ES-I3 (cell line): ENCODE measurements around the gene TTC34.

Source experiments
- H3K36me3 ChIP-seq: 2 replicates; pipeline ENCODE4 v1.6.1; 2013; ENCODE audit warnings: mild to moderate bottlenecking, low read length, control low read depth, moderate library complexity; ENCODE audit not compliant: insufficient read depth
- H3K4me1 ChIP-seq: 2 replicates; pipeline ENCODE4 v1.6.1; 2013; ENCODE audit warnings: mild to moderate bottlenecking, control low read depth, low read length; ENCODE audit not compliant: insufficient read depth
- H3K9ac ChIP-seq: 2 replicates; pipeline ENCODE4 v1.6.1; 2013; ENCODE audit warnings: low read depth, mild to moderate bottlenecking, low read length, moderate library complexity
- H3K9me3 ChIP-seq: 2 replicates; pipeline ENCODE4 v1.6.1; 2013; ENCODE audit warnings: mild to moderate bottlenecking, low read length, moderate library complexity; ENCODE audit not compliant: control insufficient read depth, insufficient read depth

The TTC34 gene

DNA sequence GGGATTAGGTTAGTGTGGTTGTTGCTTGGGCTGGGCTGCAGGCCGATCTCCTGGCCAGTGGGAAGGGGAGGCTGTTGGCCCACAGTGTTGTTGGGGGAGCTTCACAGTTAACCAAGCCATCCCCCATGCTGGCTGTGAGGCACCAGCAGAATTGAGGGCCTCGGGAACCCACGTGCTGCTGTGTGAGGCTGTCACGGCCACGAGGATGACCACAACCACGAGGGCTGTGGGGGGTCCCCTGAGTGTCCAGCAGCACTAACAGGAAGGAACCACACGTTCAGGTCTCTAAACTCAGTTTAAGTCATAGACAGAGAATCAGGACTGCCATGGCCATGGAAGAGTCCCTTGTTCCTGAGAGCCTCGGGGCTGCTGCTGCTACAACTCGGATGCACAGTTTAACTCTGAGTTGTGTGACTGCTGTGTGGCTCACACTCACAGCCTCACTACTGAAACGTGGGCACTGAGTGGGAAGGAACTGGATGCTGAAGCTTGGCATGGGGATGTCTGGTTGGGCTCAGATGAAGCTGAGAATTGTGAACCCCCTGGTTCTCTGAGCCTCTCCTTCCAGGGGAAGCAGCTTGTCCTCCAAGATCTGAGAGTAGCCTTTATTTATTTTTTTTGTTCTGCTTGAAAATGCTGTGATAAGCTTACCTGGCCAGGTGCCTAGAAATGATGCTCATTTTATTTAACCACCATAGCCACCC is 163.9 kb downstream of the TTC34 start:
- 0 out of 2 replicates have a peak, but pooled peaks cover 6% of the 10 kb centered on the region for H3K9me3 ChIP-seq
- H3K9ac ChIP-seq, result no peak overlapping the region
- H3K36me3 ChIP-seq, result no peaks in the 10 kb centered on the region
- peaks cover 10% of the 10 kb centered on the region; the same call in 1 of the 2 replicates for H3K4me1 ChIP-seq

DNA sequence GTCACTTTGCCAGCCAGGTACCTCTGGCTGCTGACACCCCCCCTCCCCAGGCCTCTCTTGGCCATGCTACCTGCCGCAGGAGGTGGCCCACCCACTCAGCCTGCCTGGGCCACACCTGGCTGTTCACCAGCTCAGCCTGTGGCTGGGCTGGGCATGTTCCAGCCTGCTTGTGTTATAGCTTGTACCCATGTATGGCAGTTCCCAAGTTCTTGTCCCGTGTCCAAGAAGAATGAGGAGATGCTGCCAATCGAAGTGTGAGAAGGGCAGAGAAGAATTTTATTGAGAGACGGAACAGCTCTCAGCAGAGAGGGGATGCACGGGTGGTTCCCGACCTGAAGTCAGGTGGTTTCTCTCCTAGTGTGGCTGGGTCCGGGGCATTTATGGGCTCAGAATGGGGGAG is 164.8 kb downstream of the TTC34 start:
- Histone ChIP-seq H3K9ac (no peak overlapping the region), H3K36me3 (no peaks in the 10 kb centered on the region), H3K9me3 (0 out of 2 replicates have a peak, but pooled peaks cover 6% of the 10 kb centered on the region), H3K4me1 (peaks cover 14% of the 10 kb centered on the region; the same call in 1 of the 2 replicates)

DNA sequence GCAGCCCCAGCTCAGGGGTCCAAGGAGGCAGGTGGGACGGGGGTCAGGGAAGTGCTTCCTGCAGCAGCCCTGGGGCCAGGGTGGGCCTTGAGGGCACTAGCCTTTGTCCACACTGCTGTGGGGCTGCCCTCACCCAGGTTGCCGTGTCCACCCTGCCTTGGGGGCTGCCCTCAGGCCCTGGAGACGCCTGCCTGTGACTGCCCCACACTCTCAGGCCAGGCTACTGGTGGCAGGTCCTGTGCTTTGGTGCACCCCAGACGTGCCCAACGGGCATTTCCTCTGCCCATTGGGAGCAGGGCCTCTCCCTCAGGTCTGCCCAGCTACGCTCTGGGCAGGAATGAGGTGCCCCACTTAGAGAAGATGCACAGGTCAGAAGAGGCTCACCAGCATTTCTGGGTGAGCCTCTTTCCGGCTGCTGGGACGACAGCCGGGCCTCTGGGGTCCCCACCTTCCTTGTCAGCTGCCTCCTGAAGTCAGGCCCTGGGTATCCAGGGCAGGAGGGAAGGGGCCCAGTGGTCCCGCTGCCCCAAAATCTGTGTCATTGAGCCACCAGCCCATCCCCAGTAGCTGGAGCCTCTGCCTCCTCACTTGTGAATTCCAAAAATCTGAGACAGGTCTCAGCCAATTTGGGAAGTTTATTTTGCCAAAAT is 166.0 kb downstream of the TTC34 start:
- peaks cover 19% of the 10 kb centered on the region; the same call in 1 of the 2 replicates for H3K4me1 ChIP-seq
- 0 out of 2 replicates have a peak, but pooled peaks cover 6% of the 10 kb centered on the region for H3K9me3 ChIP-seq
- no peak overlapping the region for H3K9ac ChIP-seq
- no peaks in the 10 kb centered on the region for H3K36me3 ChIP-seq

DNA sequence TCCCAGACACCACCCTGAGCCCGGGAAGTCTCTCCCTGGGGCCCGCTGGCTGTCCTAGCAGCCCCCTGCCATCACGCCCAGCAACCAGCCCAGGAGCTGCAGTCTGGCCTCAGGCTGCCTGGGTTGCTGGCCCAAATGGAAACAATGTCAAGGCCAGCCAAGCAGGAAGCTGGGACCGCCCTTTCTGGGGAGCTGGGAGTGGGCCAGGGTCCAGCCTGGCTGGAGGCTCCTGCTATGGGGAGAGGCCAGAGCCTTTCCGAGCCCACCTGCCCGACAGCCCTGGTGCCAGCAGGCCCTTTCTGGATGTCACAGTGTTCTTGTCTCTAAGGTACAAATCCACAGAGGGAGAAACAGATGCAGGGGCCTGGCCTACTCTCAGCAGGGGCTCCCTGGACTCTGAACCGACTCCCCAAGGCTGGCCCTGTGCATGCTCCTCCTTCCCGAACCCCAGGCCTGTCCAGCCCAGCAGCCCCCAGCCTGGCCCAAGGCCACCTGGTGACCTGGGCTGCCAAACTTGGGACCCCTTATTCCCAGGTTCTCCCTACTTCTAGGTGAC is 167.5 kb downstream of the TTC34 start:
- H3K9ac ChIP-seq, result no peak overlapping the region
- H3K9me3 ChIP-seq, result 0 out of 2 replicates have a peak, but pooled peaks cover 6% of the 10 kb centered on the region
- no peaks in the 10 kb centered on the region for H3K36me3 ChIP-seq
- H3K4me1 ChIP-seq, result peaks cover 19% of the 10 kb centered on the region; the same call in 1 of the 2 replicates

DNA sequence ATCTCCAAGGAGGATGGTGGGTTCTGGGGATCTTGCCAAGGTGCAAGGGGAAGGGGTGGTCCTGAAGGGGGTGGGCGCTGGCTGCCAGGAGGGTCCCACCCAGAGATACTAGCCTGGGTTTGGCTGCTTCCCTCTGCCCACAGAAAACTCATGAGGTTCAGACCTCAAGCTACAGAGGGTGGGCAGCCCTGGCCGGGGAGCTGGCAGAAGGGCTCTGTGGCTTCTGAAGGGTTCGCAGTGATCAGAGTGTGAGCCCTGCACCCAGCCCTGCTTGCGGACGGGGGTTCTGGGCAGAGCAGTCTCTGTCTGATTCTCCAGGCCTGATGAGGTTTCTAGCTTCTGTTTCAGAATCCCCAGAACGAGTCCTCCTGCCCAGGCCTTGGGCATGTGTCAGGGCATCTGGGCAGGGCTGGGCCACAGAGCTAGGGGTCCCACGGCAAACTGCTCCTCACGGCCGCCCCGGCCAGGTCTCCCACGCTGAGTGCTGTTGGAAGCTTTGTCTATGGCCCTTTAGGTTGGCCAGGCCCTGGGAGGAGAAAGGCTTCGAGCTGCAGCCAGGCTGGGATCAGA is 168.0 kb downstream of the TTC34 start:
- Histone ChIP-seq H3K36me3 (no peaks in the 10 kb centered on the region), H3K4me1 (peaks cover 19% of the 10 kb centered on the region; the same call in 1 of the 2 replicates), H3K9ac (no peak overlapping the region; the same call in 1 of the 2 replicates), H3K9me3 (0 out of 2 replicates have a peak, but pooled peaks cover 6% of the 10 kb centered on the region)

DNA sequence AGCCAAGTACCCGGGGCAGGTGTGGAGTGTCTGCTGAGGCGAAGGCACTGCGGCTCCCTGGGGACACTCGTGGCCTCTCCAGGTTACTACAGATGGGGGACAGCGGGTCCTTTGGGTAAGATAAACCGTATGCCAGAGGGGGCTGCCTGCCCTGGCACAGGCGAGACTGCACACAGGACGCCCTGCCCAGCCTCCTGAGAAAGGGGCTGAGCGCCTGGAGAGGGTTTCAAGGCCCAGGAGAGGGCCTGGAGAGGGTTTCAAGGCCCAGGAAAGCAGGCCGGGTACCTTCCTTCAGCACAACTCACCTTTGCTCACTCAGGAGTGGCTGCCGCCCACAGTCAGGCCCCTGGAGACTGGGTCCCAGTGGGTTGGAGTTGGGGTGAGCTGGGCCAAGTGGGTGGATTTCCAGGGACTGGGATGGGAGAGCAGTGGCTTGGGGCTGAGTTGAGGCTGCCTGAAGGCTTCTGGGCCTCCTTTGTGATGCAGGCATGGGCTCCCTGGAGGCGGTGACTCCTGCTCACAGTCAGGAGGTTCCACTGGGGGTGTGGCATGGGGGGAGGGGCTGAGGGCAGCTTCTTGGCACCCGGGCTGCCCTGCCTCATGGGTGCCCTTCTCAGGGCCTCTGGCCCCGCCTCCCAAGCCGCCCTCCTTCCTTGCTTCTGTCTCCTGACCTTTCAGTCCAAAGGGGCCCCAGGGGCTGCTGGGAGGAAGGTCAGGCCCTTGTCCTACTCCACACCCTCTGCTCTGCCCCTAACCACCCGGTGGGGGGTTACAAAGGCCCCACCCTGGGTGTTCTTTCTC is 168.7 kb downstream of the TTC34 start, which contains the start of gene MMEL1:
TSS of gene MMEL1 (minus strand) at position 456 of the 801 bp plus-strand sequence. CDS start 3,532 bp downstream, outside the sequence.
- 0 out of 2 replicates have a peak, but pooled peaks cover 6% of the 10 kb centered on the region for H3K9me3 ChIP-seq
- no peaks in the 10 kb centered on the region for H3K36me3 ChIP-seq
- H3K4me1 ChIP-seq, result peaks cover 19% of the 10 kb centered on the region; the same call in 1 of the 2 replicates
- no peak within 1 kb of the TSS; the same call in 1 of the 2 replicates for H3K9ac ChIP-seq

DNA sequence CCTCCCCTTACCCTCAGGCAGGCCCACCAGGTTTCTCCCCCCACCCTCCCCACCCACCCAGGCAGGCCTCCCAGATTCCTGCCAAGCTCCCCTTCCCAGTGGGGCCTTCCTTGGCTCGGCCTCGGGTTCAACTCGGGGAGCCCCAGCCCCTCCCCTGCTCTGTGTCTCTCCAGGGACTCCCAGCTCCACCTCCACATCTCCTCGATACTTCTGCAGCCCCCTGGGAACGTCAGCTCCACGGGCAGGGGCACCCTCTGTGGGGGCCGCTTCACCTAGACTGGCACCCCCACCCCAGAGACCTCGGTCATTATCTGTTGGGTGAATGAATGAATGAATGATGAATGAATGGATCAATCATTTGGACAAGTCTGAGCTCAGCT is 169.5 kb downstream of the TTC34 start:
- Histone ChIP-seq H3K4me1 (peaks cover 19% of the 10 kb centered on the region; the same call in 1 of the 2 replicates), H3K36me3 (no peaks in the 10 kb centered on the region), H3K9ac (no peak overlapping the region), H3K9me3 (0 out of 2 replicates have a peak, but pooled peaks cover 6% of the 10 kb centered on the region)

DNA sequence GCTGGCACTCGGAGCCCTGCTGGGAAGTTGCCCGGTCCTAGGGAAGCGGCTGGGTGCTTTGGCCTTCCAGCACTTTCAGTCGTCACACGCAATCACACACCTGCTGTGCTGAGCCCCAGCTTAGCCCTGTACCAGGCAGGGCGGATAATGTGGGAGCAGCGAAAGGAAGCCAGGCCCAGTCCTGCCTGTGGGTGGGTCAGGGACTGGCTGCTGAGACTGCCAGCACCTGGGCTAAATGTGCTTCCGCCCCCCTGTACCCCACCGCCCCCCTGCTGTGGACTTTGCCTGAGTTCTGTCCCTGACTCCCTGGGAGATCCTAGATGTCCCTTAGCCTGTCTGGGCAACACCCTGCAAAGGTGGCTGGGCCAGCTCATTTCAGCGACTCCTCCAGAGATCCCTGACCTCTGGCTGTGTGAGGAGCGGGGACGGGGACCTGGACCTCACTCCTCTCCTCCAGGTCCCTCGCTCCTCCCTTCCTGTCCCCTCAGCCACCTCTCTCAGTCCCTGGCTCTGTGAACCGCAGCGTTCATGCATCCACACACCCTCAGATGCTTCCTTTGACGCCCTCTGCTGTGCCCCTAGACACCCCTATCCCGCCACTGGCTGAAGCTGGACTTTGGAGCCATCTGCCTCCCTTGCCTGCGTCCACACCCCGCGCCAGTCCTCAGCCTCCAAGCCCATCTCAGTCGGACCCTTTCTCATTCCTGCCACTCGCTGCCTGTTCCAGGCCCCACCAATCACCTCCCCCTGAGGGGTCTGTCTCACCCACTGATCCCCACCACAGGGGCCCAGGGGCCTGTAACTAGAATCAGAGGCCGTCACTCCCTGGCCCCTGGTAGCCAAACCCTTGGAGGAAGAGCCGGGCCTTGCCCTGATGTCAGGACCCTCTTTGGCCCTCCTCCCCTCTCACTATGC is 170.1 kb downstream of the TTC34 start:
- no peak overlapping the region for H3K9ac ChIP-seq
- H3K36me3 ChIP-seq, result no peaks in the 10 kb centered on the region
- peaks cover 19% of the 10 kb centered on the region; the same call in 1 of the 2 replicates for H3K4me1 ChIP-seq
- 0 out of 2 replicates have a peak, but pooled peaks cover 2% of the 10 kb centered on the region for H3K9me3 ChIP-seq

DNA sequence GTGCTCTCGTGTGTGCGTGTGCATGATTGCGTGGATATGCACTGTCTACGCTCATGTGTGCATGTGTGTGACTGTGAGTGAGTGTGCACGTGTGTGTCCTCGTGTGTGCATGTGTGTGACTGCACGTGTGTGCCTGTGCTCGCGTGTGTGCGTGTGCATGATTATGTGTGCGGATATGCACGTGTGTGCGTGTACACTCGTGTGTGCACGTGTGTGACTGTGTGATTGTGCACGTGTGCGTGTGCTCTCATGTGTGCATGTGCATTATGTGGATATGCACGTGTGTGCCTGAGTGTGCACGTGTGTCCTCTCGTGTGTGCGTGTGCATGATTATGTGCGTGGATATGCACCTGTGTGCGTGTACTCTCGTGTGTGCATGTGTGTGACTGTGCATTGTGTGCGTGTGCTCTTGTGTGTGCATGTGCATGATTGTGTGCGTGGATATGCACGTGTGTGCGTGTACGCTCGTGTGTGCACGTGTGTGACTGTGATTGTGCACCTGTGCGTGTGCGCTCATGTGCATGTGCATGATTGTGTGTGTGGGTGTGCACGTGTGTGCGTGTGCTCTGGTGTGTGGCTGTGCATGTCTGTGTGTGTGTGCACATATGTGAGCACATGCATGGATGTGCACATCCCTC is 170.9 kb downstream of the TTC34 start:
- H3K4me1 ChIP-seq, result peaks cover 19% of the 10 kb centered on the region; the same call in 1 of the 2 replicates
- H3K9ac ChIP-seq, result no peak overlapping the region
- H3K9me3 ChIP-seq, result no peaks in the 10 kb centered on the region
- H3K36me3 ChIP-seq, result no peaks in the 10 kb centered on the region

DNA sequence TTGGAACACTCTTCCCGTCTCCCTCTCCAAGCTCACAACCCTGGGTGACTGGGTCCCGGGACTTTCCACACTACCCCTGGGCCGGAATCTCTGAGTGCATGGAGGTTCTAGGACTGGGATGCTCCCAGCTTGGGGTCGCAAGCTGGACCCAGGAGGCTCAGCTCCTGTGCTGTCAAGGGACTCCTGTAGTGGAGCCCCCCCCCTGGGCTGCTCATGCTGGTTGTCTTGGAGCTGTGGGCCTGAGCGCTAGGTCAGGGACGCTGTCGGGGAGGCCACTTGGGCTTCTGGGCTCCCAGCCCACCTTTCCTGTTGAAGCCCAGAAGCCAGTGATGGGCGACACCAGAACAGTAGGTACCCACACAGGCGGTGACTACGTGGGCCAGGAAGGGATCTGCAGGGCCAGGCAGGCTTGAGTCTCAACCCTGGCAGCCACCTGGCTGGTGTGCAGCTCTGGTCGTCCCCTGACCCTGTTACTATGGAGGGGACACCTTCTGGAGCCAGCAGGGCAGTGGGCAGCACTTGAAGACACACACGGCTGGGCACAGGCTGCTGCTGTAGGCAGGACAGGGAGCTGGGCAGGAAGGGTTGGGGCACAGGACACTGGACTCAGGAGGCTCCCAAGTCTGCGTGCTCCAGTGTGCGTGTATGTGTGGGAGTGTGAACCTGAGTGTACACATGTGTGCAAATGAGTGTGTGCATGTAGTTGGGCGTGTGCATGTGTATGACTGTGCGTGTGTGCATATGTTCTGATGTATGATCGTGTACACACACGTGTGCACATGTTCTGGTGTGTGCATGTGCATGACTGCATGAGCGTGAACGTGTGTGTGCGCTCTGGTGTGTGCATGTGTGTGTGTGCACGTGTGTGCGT is 171.6 kb downstream of the TTC34 start:
- Histone ChIP-seq H3K9ac (peak overlapping the region; percentile 30; the same call in 1 of the 2 replicates), H3K4me1 (peaks cover 19% of the 10 kb centered on the region; the same call in 1 of the 2 replicates), H3K9me3 (no peaks in the 10 kb centered on the region), H3K36me3 (no peaks in the 10 kb centered on the region)

DNA sequence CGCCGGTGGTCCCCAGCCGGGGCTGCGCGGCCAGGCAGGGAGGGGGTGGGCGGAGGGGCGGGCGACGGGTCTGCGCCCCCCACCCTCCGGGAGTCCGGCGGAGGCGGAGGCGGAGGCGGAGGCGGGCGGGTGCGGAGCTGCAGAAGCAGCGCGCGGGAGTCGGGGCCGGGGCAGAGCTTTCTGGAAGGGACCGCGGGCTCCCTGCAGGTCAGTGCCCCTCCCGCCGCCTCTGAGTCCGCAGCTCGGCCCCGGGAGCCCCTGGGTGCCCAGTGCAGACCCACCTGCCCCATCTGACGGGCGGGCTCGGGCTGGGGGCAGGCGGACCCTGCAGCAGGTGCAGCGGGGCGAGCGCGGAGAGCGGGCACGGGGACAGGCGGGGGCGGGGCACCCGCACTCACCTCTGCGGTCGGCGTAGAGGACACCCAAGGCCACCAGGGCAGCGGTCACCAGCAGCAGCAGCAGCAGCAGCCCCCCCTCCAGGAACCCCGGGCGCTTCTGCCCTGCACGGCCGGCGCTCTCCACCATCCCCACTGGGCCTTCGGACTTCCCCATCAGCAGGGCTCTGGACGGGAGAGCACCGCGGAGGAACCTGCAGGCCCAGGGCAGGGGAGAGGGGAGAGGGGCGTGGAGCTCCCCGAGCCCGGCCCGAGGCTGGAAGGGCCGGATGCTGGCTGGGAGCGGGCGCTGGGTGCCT is 172.4 kb downstream of the TTC34 start:
- Histone ChIP-seq H3K36me3 (no peaks in the 10 kb centered on the region), H3K9ac (peak overlapping the region; percentile 30; the same call in 1 of the 2 replicates), H3K9me3 (no peaks in the 10 kb centered on the region), H3K4me1 (peaks cover 19% of the 10 kb centered on the region; the same call in 1 of the 2 replicates)
